ENCODE results near the gene COL4A1. TPM values are rescaled to one million over a fixed set of nuclear protein-coding genes. Genes with fewer than 3 reads are reported as not detected.

COL4A1 gene
- total and polyA plus RNA-seq, 2 donors from 2014 or later, result 53.0 to 218 TPM

- FAIRE-seq, result no peak
- H3K27ac ChIP-seq (ENCODE audit: low read depth in 2 of 2, low read length in 2 of 2), result no peak overlapping the region
- intact Hi-C loops (cut with DNase I), result no loop called here
- no peak for TF ChIP-seq CTCF (IDR thresholded peaks at IDR 0.05; ENCODE audit: borderline replicate concordance, extremely low read depth, insufficient read depth)
- no peak overlapping the region for H3K9ac ChIP-seq (ENCODE audit: low read length in 3 of 3)
- DNase-seq, result peak in 1 of 5 donors; percentile 49
- H3K27me3 ChIP-seq (ENCODE audit: control insufficient read depth, insufficient read depth, low read length), result no peaks in the 10 kb centered on the region
- H3K4me3 ChIP-seq (ENCODE audit: low read length in 3 of 3), result no peak overlapping the region
- no peaks in the 10 kb centered on the region for H3K4me1 ChIP-seq (ENCODE audit: control insufficient read depth in 2 of 3, insufficient read depth in 2 of 3, low read depth in 1 of 3, low read length in 3 of 3)
- no peaks in the 10 kb centered on the region for H3K9me3 ChIP-seq (ENCODE audit: control insufficient read depth in 2 of 3, insufficient read depth in 1 of 3, low read length in 3 of 3)
- H3K36me3 ChIP-seq (ENCODE audit: control insufficient read depth in 2 of 3, insufficient read depth in 3 of 3, low read length in 3 of 3), result peaks cover 17 to 62% (median 27%) of the 10 kb centered on the region in 3 donors
Observed at GRCh38 chr13:110168999-110169933, 137.7 kb downstream of the COL4A1 start.

GRCh38 chr13:110166598-110166997 lies 140.4 kb downstream of the COL4A1 start:
- no peak overlapping the region for H3K4me3 ChIP-seq (ENCODE audit: low read length in 3 of 3)
- FAIRE-seq (no peak), DNase-seq (no peak)
- TF ChIP-seq CTCF (IDR thresholded peaks at IDR 0.05; ENCODE audit: borderline replicate concordance, extremely low read depth, insufficient read depth), result no peak
- H3K27ac ChIP-seq (ENCODE audit: low read depth in 2 of 2, low read length in 2 of 2), result no peak overlapping the region
- no peaks in the 10 kb centered on the region for H3K27me3 ChIP-seq (ENCODE audit: control insufficient read depth, insufficient read depth, low read length)
- no peak overlapping the region for H3K9ac ChIP-seq (ENCODE audit: low read length in 3 of 3)
- H3K36me3 ChIP-seq (ENCODE audit: control insufficient read depth in 2 of 3, insufficient read depth in 3 of 3, low read length in 3 of 3), result peaks cover 8 to 58% (median 23%) of the 10 kb centered on the region in 3 donors
- no peaks in the 10 kb centered on the region for H3K9me3 ChIP-seq (ENCODE audit: control insufficient read depth in 2 of 3, insufficient read depth in 1 of 3, low read length in 3 of 3)
- H3K4me1 ChIP-seq (ENCODE audit: control insufficient read depth in 2 of 3, insufficient read depth in 2 of 3, low read depth in 1 of 3, low read length in 3 of 3), result no peaks in the 10 kb centered on the region
- intact Hi-C loops (cut with DNase I), result no loop called here

GRCh38 chr13:110164706-110165105 lies 142.3 kb downstream of the COL4A1 start:
- H3K27ac ChIP-seq (ENCODE audit: low read depth in 2 of 2, low read length in 2 of 2), result no peak overlapping the region

More at GRCh38 chr13:110164706-110165105, 142.3 kb downstream of the COL4A1 start:
- no peak for TF ChIP-seq CTCF (IDR thresholded peaks at IDR 0.05; ENCODE audit: borderline replicate concordance, extremely low read depth, insufficient read depth)
- DNase-seq (no peak), FAIRE-seq (no peak)
- Histone ChIP-seq H3K4me1 (ENCODE audit: control insufficient read depth in 2 of 3, insufficient read depth in 2 of 3, low read depth in 1 of 3, low read length in 3 of 3) (no peaks in the 10 kb centered on the region), H3K9me3 (ENCODE audit: control insufficient read depth in 2 of 3, insufficient read depth in 1 of 3, low read length in 3 of 3) (no peaks in the 10 kb centered on the region), H3K27me3 (ENCODE audit: control insufficient read depth, insufficient read depth, low read length) (no peaks in the 10 kb centered on the region), H3K9ac (ENCODE audit: low read length in 3 of 3) (no peak overlapping the region), H3K36me3 (ENCODE audit: control insufficient read depth in 2 of 3, insufficient read depth in 3 of 3, low read length in 3 of 3) (peaks cover 5 to 61% (median 30%) of the 10 kb centered on the region in 3 donors), H3K4me3 (ENCODE audit: low read length in 3 of 3) (no peak overlapping the region)
- intact Hi-C loops (cut with DNase I), result no loop called here
